BLaER1 (cell line): Measurements from ENCODE around the gene EXOC6B.

ENCODE experiments used
- H3K27ac ChIP-seq: shearing (Covaris generic); formaldehyde crosslinking; 2 replicates; pipeline ENCODE4 v1.8.1; 2022
- H3K27me3 ChIP-seq: shearing (Covaris generic); formaldehyde crosslinking; 2 replicates; pipeline ENCODE4 v1.8.1; 2022
- H3K36me3 ChIP-seq: shearing (Covaris generic); formaldehyde crosslinking; 2 replicates; pipeline ENCODE4 v1.8.1; 2022
- H3K4me1 ChIP-seq: shearing (Covaris generic); formaldehyde crosslinking; 2 replicates; pipeline ENCODE4 v1.8.1; 2022
- H3K4me2 ChIP-seq: shearing (Covaris generic); formaldehyde crosslinking; 2 replicates; pipeline ENCODE4 v1.8.1; 2022
- H3K4me3 ChIP-seq: shearing (Covaris generic); formaldehyde crosslinking; 2 replicates; pipeline ENCODE4 v1.8.1; 2022
- H3K9ac ChIP-seq: shearing (Covaris generic); formaldehyde crosslinking; 2 replicates; pipeline ENCODE4 v1.8.1; 2022
- H3K9me3 ChIP-seq: shearing (Covaris generic); formaldehyde crosslinking; 2 replicates; pipeline ENCODE4 v1.8.1; 2022
- H4K20me1 ChIP-seq: shearing (Covaris generic); formaldehyde crosslinking; 2 replicates; pipeline ENCODE4 v1.8.1; 2022
- Cebpa-rat ChIP-seq: shearing (Covaris generic); IDR thresholded peaks from 2 replicates; pipeline ENCODE4 v1.8.1; 2022

EXOC6B gene

DNA sequence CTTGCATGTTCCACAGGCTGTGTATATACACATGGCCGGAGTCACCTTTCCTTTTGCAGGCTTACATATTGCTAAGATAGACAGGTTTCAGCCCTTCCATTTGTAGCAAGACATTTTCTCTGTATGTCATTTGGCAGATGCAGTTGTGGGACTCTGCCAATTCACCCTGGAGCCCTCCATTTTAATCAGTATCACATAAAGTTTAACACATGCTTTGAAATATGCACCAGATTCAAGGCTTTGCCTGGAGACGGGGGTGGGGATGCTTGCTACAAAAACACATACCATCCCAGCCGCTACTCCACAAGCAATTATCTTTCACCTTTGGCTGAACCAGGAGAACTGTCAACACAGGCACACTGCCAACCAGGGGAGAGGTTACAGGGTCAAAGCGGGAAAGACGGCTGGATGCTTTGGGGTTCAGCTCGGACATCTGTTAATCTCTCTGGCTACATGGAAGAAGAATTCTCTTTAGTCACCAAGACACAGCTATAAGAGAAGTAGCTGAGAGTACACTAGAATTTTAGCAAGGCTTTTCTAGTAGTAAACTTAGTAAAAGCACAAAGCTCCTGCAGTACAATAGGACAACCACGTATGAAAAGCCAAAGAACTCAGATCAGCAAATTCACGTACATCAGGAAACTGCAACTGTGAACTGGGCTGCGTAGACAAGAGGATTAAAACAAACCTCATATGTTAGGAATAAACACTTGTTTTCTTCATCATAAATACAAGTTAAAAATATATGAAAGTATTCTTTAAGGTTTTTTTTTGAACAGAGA is 130.9 kb downstream of the EXOC6B start:
- no peaks in the 10 kb centered on the region for H3K4me1 ChIP-seq
- no peak overlapping the region for H3K4me2 ChIP-seq
- H3K36me3 ChIP-seq: no peaks in the 10 kb centered on the region
- TF ChIP-seq Cebpa-rat: no peak
- no peak overlapping the region for H3K9ac ChIP-seq
- no peaks in the 10 kb centered on the region for H4K20me1 ChIP-seq
- H3K9me3 ChIP-seq: no peaks in the 10 kb centered on the region
- no peak overlapping the region for H3K27ac ChIP-seq
- no peak overlapping the region for H3K4me3 ChIP-seq
- no peaks in the 10 kb centered on the region for H3K27me3 ChIP-seq

DNA sequence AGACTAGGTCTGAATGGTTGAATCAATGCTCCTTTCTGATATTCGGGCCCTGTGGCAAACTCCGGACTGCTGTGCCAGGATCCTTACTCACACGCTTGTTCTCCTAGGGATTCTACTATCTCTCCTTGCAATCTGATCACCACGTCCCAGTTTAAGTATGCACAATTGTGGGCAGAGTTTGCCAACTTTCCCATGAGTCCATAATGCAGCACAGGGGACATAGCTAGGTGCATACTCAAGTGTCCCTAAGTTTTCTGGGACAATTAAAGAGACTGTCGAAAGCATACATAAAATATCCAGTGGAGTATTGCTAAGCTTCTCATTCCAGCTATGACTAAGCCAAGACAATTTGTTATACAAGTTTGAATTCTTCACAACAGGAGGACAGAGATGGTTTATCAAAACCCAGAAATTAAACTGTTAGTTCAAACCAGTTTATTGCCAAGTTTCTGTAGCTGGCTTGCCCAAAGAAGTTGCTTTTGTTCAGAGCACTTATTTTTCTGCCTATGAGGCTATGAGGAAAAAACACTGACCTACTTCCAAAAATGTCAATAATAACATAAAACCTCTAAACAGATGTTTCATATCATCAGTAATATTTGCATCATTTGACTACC is 136.1 kb downstream of the EXOC6B start:
- no peak overlapping the region for H3K9ac ChIP-seq
- no peak overlapping the region for H3K4me2 ChIP-seq
- H3K9me3 ChIP-seq: no peaks in the 10 kb centered on the region
- H3K36me3 ChIP-seq: no peaks in the 10 kb centered on the region
- H3K27ac ChIP-seq: no peak overlapping the region
- H3K4me1 ChIP-seq: no peaks in the 10 kb centered on the region
- no peak for TF ChIP-seq Cebpa-rat
- H3K27me3 ChIP-seq: no peaks in the 10 kb centered on the region
- H4K20me1 ChIP-seq: no peaks in the 10 kb centered on the region
- H3K4me3 ChIP-seq: no peak overlapping the region

DNA sequence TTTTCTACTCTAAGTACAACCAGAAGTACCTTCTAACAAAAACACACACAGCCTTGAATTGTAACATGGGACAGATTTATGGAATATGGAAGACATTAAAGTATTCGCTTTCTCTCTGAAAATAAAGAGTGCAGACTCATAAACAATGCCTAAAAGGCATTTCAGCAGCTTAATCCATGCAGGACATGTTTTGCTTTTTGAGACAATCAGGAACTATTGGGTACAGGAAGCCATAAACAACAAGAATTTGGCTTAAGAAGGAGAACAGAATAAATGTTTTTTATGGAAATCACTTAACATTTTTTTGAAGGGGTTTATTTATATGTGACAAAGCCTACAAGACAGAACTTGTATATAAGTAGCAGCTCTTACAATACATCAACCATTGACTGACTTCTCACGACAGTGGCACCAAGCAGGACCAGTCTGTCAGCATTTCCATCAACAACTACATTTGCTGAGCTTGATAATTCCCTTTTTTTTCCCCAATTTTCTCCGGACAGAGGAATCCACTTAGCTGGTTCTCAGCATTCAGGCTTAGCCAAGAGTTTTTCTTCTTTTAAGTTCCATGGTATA is 140.1 kb downstream of the EXOC6B start:
- Histone ChIP-seq H4K20me1 (no peaks in the 10 kb centered on the region), H3K9ac (no peak overlapping the region), H3K4me2 (no peak overlapping the region), H3K4me1 (no peaks in the 10 kb centered on the region), H3K36me3 (no peaks in the 10 kb centered on the region), H3K9me3 (no peaks in the 10 kb centered on the region), H3K27me3 (no peaks in the 10 kb centered on the region), H3K4me3 (no peak overlapping the region), H3K27ac (no peak overlapping the region)
- TF ChIP-seq Cebpa-rat: no peak

DNA sequence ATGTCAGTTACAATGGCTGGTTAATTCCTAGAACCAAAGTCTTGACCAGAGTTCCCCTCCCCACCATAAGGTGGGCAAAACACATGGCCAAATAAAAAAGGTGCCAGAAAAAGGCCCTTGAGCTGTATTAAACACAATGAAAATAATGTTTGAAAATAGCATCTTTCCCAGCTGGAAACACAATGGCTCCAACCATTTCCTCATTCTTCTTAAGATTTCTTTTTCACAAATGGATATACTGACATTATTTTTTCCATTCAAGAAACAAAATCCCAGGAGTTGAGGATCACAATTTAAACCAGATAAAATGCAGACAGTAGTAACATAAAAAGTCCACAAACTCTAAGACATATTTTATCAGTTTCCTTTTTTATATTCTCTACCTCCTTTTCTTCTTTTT is 143.8 kb downstream of the EXOC6B start:
- H3K4me3 ChIP-seq: no peak overlapping the region
- H3K27ac ChIP-seq: no peak overlapping the region
- TF ChIP-seq Cebpa-rat: no peak
- no peaks in the 10 kb centered on the region for H3K27me3 ChIP-seq
- no peak overlapping the region for H3K9ac ChIP-seq
- no peak overlapping the region for H3K4me2 ChIP-seq
- H3K4me1 ChIP-seq: no peaks in the 10 kb centered on the region
- no peaks in the 10 kb centered on the region for H4K20me1 ChIP-seq
- no peaks in the 10 kb centered on the region for H3K9me3 ChIP-seq
- no peaks in the 10 kb centered on the region for H3K36me3 ChIP-seq

DNA sequence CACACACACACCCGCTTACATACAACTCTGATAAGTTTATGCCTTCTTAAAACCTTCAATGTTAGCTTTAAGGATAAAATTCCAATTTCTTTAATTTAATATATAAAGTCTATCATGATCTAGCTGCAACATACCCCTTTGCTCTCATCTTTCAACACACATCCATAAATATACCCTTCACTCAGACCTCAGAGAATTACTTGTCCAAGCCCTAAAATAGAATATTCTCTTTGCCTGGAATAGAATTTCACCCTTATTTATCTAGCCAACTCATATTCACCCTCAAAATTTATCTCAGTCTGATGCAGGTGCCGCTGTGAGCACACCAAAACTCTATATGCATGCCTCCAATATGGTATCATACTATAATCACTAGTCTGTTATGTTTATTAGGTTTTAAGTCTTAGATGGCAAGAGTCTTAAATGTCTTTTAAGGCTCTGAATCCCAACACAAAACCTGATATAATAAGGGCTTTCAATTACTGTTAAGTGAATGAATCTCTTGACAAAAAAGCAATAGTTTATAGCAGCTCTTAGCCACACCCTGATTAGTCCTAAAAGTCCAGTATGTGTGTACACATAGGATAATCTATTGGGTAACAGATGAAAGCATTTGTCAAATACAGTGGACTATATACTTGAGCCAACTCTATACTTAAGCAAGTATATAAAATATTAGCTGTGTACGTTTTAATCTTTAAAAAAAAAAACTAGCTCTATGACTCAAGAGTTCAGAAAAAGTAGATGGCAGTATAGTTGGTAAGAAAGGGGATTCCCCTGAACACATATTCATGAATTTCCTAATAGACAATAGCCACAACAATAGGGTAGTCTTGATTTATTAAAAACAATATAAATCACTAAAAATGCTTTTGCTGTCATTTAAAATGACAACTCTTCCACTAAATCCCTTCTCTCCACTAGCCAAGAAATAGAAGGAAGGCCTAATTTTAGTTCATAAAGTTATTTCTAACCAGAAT is 144.5 kb downstream of the EXOC6B start:
- no peaks in the 10 kb centered on the region for H3K4me1 ChIP-seq
- no peak overlapping the region for H3K4me3 ChIP-seq
- H4K20me1 ChIP-seq: no peaks in the 10 kb centered on the region
- H3K9me3 ChIP-seq: no peaks in the 10 kb centered on the region
- no peak overlapping the region for H3K9ac ChIP-seq
- H3K27me3 ChIP-seq: no peaks in the 10 kb centered on the region
- TF ChIP-seq Cebpa-rat: no peak
- H3K27ac ChIP-seq: no peak overlapping the region
- H3K4me2 ChIP-seq: no peak overlapping the region
- no peaks in the 10 kb centered on the region for H3K36me3 ChIP-seq

DNA sequence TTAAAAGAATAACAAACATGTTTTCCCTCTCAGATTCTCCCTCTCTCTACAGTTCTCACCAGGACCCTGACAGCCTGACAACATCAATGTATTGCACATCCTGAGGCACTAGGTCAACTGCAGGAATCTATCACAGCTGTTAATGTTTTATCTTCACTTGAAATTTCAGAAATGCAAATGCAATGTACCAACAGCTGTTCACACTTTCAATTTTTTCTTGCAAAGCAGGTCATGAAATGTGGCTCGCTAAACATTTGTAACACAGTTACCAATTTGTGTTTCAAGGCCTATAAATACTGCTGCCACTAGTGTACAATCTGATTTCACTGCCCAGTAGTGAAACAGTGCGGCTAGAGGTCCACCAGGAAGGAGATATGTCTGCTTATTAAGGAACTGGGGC is 147.8 kb downstream of the EXOC6B start:
- Histone ChIP-seq H3K36me3 (no peaks in the 10 kb centered on the region), H3K4me2 (no peak overlapping the region)

DNA sequence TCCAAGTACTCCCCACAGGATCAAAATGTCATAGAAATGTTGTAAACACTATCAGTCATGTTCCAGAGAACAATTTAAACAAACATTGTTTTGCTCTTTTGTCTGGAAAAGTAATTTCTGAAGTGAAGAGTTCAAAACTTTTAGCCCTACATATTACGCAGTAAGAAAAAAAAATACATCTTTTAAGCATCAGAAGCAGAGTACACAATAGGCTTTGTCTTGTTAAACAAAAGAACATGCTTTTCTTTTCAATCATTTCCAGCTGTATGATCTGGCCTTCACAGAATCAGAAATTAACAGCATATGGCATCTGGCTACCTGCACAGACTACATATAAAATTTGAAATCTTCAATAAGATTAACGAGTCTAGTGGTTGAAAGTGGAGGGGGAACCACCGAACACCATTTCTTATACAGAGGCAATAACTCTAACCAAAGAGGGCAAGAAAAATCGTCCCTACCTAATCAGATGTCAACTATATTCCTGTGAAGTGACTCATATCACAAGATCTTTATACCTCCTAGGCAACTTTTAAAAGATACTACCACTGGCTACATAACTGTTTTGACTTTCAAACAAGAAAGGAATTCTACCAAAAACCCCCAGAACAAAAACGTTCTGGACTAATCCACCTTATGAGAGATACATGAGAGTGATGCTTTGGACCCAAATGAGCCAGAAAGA is 149.3 kb downstream of the EXOC6B start:
- no peak for TF ChIP-seq Cebpa-rat

More for the DNA sequence above, 147.8 kb downstream of the EXOC6B start:
- Histone ChIP-seq H3K27ac (no peak overlapping the region), H3K9me3 (no peaks in the 10 kb centered on the region), H3K4me3 (no peak overlapping the region), H4K20me1 (no peaks in the 10 kb centered on the region), H3K4me1 (no peaks in the 10 kb centered on the region), H3K9ac (no peak overlapping the region), H3K27me3 (no peaks in the 10 kb centered on the region)
- no peak for TF ChIP-seq Cebpa-rat

DNA sequence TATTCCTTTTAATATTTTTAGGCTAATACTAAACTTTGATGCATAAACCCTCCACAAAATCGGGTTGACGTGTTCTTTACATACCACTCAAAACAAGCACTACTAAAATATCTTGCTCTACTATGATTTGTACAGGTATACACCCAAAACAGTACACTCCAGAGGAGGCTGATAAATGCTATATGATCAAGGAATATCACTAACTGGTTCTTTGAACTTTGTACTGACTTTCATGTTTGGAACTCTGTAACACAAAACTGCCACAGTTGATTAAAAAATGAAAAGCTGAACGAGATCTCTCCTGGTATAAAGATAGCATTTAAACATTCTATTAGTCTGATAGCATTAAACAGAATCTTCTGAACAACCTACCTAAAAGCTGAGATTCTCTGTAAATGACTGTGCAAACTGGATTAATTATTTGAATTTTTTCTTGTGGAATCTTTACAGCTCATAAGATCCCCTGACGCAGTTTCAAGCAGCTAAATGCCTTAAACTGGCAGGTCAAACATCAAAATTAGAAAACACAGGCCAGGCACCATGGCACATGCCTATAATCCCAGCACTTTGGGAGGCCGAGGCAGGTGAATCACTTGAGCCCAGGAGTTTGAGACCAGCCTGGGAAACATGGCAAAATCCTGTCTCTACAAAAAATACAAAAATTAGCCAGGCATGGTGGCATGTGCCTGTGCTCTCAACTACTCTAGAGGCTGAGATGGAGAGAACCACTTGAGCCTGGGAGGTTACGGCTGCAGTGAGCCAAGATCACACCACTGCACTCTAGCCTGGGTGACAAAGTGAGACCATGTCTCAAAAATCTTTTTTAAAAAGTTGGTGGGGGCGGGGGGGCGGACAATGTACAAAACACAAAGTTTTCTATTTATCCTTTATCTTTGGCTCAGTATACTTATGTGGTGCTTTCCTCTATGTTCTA is 150.6 kb downstream of the EXOC6B start:
- H3K9me3 ChIP-seq: no peaks in the 10 kb centered on the region
- H3K4me2 ChIP-seq: no peak overlapping the region
- no peaks in the 10 kb centered on the region for H3K4me1 ChIP-seq
- H3K27me3 ChIP-seq: no peaks in the 10 kb centered on the region
- H3K36me3 ChIP-seq: no peaks in the 10 kb centered on the region
- H3K9ac ChIP-seq: no peak overlapping the region
- no peak overlapping the region for H3K27ac ChIP-seq
- no peaks in the 10 kb centered on the region for H4K20me1 ChIP-seq
- no peak for TF ChIP-seq Cebpa-rat
- no peak overlapping the region for H3K4me3 ChIP-seq

More for the DNA sequence above, 149.3 kb downstream of the EXOC6B start:
- H3K36me3 ChIP-seq: no peaks in the 10 kb centered on the region
- no peak overlapping the region for H3K27ac ChIP-seq
- no peak overlapping the region for H3K4me3 ChIP-seq
- no peaks in the 10 kb centered on the region for H3K27me3 ChIP-seq
- H3K9ac ChIP-seq: no peak overlapping the region
- no peaks in the 10 kb centered on the region for H3K4me1 ChIP-seq
- no peaks in the 10 kb centered on the region for H4K20me1 ChIP-seq
- no peaks in the 10 kb centered on the region for H3K9me3 ChIP-seq
- H3K4me2 ChIP-seq: no peak overlapping the region
